ENCODE measurements around the gene SLIT3.

GRCh38 chr5:168770036-168770498 is 530.9 kb downstream of the SLIT3 start:
- TF ChIP-seq, protein P1, sequence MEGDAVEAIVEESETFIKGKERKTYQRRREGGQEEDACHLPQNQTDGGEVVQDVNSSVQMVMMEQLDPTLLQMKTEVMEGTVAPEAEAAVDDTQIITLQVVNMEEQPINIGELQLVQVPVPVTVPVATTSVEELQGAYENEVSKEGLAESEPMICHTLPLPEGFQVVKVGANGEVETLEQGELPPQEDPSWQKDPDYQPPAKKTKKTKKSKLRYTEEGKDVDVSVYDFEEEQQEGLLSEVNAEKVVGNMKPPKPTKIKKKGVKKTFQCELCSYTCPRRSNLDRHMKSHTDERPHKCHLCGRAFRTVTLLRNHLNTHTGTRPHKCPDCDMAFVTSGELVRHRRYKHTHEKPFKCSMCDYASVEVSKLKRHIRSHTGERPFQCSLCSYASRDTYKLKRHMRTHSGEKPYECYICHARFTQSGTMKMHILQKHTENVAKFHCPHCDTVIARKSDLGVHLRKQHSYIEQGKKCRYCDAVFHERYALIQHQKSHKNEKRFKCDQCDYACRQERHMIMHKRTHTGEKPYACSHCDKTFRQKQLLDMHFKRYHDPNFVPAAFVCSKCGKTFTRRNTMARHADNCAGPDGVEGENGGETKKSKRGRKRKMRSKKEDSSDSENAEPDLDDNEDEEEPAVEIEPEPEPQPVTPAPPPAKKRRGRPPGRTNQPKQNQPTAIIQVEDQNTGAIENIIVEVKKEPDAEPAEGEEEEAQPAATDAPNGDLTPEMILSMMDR (IDR thresholded peaks at IDR 0.05) = no peak
- TF ChIP-seq EZH2 (IDR thresholded peaks at IDR 0.05) = no peak
- TF ChIP-seq EZH2phosphoT487 (IDR thresholded peaks at IDR 0.05) = no peak
